ENCODE measurements around the gene MICAL1. TPM values are rescaled to one million over a fixed set of nuclear protein-coding genes. Genes with fewer than 3 reads are reported as not detected.

MICAL1 gene
- total RNA-seq, 1 donor from 2014 or later = 50.6 TPM

- H3K4me3 Mint-ChIP-seq = peak overlapping the region; percentile 8
Measured at GRCh38 chr6:109445382-109445781, 10.2 kb downstream of the MICAL1 start.

DNA sequence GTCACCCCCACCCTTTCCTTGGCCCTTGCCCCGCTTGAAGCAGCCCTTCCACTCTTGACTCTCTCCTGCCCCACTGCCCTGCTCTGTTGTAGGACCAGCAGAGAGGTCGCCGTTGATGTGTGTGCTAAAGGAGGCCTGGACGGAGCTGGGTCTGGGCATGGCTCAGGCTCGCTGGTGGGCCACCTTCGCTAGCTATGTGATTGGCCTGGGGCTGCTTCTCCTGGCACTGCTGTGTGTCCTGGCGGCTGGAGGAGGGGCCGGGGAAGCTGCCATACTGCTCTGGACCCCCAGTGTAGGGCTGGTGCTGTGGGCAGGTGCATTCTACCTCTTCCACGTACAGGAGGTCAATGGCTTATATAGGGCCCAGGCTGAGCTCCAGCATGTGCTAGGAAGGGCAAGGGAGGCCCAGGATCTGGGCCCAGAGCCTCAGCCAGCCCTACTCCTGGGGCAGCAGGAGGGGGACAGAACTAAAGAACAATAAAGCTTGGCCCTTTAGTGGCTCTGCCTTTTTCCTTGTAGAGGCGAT lies 12.1 kb downstream of the MICAL1 start:
- TF ChIP-seq, protein P1, sequence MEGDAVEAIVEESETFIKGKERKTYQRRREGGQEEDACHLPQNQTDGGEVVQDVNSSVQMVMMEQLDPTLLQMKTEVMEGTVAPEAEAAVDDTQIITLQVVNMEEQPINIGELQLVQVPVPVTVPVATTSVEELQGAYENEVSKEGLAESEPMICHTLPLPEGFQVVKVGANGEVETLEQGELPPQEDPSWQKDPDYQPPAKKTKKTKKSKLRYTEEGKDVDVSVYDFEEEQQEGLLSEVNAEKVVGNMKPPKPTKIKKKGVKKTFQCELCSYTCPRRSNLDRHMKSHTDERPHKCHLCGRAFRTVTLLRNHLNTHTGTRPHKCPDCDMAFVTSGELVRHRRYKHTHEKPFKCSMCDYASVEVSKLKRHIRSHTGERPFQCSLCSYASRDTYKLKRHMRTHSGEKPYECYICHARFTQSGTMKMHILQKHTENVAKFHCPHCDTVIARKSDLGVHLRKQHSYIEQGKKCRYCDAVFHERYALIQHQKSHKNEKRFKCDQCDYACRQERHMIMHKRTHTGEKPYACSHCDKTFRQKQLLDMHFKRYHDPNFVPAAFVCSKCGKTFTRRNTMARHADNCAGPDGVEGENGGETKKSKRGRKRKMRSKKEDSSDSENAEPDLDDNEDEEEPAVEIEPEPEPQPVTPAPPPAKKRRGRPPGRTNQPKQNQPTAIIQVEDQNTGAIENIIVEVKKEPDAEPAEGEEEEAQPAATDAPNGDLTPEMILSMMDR (IDR thresholded peaks at IDR 0.05) = no peak
- no peak for TF ChIP-seq EZH2phosphoT487 (IDR thresholded peaks at IDR 0.05)
- no peak for TF ChIP-seq EZH2 (IDR thresholded peaks at IDR 0.05)
- H3K36me3 ChIP-seq = no peaks in the 10 kb centered on the region

More at GRCh38 chr6:109445382-109445781, 10.2 kb downstream of the MICAL1 start:
- H3K36me3 Mint-ChIP-seq = peaks cover 17% of the 10 kb centered on the region
- H3K27me3 Mint-ChIP-seq (ENCODE audit: insufficient read depth, low read depth) = peaks cover 11% of the 10 kb centered on the region
- TF ChIP-seq EZH2phosphoT487 (IDR thresholded peaks at IDR 0.05) = no peak
- TF ChIP-seq, protein P1 (IDR thresholded peaks at IDR 0.05) = peak; percentile 12
- H3K27ac ChIP-seq = no peak overlapping the region
- H3K9me3 ChIP-seq (ENCODE audit: low read depth) = no peaks in the 10 kb centered on the region
- H3K4me3 ChIP-seq = no peak overlapping the region
- H3K27ac Mint-ChIP-seq = no peak overlapping the region
- no peaks in the 10 kb centered on the region for H3K79me2 ChIP-seq (ENCODE audit: low read depth)
- H3K4me1 ChIP-seq = peaks cover 7% of the 10 kb centered on the region
- peaks cover 4% of the 10 kb centered on the region for H4K20me1 ChIP-seq (ENCODE audit: low read depth)
- peaks cover 10% of the 10 kb centered on the region for H3F3A ChIP-seq (ENCODE audit: low read depth)
- H3K9me3 Mint-ChIP-seq = no peaks in the 10 kb centered on the region
- H3K36me3 ChIP-seq = no peaks in the 10 kb centered on the region
- no peak overlapping the region for H2AFZ ChIP-seq (replicated peaks)
- DNase-seq (ENCODE audit: low spot score) = no peak
- H3K27me3 ChIP-seq = no peaks in the 10 kb centered on the region
- no peak overlapping the region for H3K4me2 ChIP-seq
- H3K4me1 Mint-ChIP-seq = peaks cover 15% of the 10 kb centered on the region
- H3K9ac ChIP-seq = no peak overlapping the region

GRCh38 chr6:109442393-109442924 lies 13.1 kb downstream of the MICAL1 start:
- Histone ChIP-seq H3K4me3 (no peak overlapping the region), H3F3A (ENCODE audit: low read depth) (peaks cover 16% of the 10 kb centered on the region), H3K9ac (no peak overlapping the region), H3K9me3 (ENCODE audit: low read depth) (no peaks in the 10 kb centered on the region), H2AFZ (replicated peaks) (no peak overlapping the region), H3K4me1 (peaks cover 7% of the 10 kb centered on the region), H3K79me2 (ENCODE audit: low read depth) (no peaks in the 10 kb centered on the region), H3K36me3 (no peaks in the 10 kb centered on the region), H4K20me1 (ENCODE audit: low read depth) (no peaks in the 10 kb centered on the region), H3K27me3 (peaks cover 11% of the 10 kb centered on the region), H3K4me2 (peak overlapping the region; percentile 86), H3K27ac (no peak overlapping the region)
- peaks cover 28% of the 10 kb centered on the region for H3K36me3 Mint-ChIP-seq
- H3K4me1 Mint-ChIP-seq = peaks cover 16% of the 10 kb centered on the region
- no peak for DNase-seq (ENCODE audit: low spot score)
- peak overlapping the region; percentile 94 for H3K4me3 Mint-ChIP-seq
- TF ChIP-seq EZH2 (IDR thresholded peaks at IDR 0.05) (no peak), EZH2phosphoT487 (IDR thresholded peaks at IDR 0.05) (no peak)
- TF ChIP-seq, protein P1 (IDR thresholded peaks at IDR 0.05) = no peak
- peaks cover 5% of the 10 kb centered on the region for H3K27me3 Mint-ChIP-seq (ENCODE audit: insufficient read depth, low read depth)
- no peak overlapping the region for H3K27ac Mint-ChIP-seq
- H3K9me3 Mint-ChIP-seq = no peaks in the 10 kb centered on the region

More for the DNA sequence above, 12.1 kb downstream of the MICAL1 start:
- Mint-ChIP-seq H3K36me3 (peaks cover 25% of the 10 kb centered on the region), H3K27me3 (ENCODE audit: insufficient read depth, low read depth) (peaks cover 11% of the 10 kb centered on the region), H3K4me3 (no peak overlapping the region), H3K4me1 (peaks cover 18% of the 10 kb centered on the region), H3K27ac (no peak overlapping the region), H3K9me3 (no peaks in the 10 kb centered on the region)
- no peak for DNase-seq (ENCODE audit: low spot score)
- peaks cover 16% of the 10 kb centered on the region for H3F3A ChIP-seq (ENCODE audit: low read depth)
- H2AFZ ChIP-seq (replicated peaks) = no peak overlapping the region
- peaks cover 7% of the 10 kb centered on the region for H3K4me1 ChIP-seq
- no peaks in the 10 kb centered on the region for H4K20me1 ChIP-seq (ENCODE audit: low read depth)
- H3K79me2 ChIP-seq (ENCODE audit: low read depth) = no peaks in the 10 kb centered on the region
- no peaks in the 10 kb centered on the region for H3K9me3 ChIP-seq (ENCODE audit: low read depth)
- H3K27ac ChIP-seq = no peak overlapping the region
- H3K9ac ChIP-seq = no peak overlapping the region
- no peak overlapping the region for H3K4me3 ChIP-seq
- H3K27me3 ChIP-seq = peaks cover 11% of the 10 kb centered on the region
- no peak overlapping the region for H3K4me2 ChIP-seq

Measured in neural progenitor cell (in vitro differentiated cells).